Measurements from ENCODE around the gene ATPAF1.

The ATPAF1 gene

GRCh38 chr1:46646844-46647243 is 21.3 kb downstream of the ATPAF1 start:
- DNase-seq = no peak

- no peak for DNase-seq
These were observed 21.8 kb downstream of the ATPAF1 start for GRCh38 chr1:46646331-46646730.

- DNase-seq = no peak
These were observed 22.3 kb downstream of the ATPAF1 start for GRCh38 chr1:46645815-46646214.

- peak; percentile 52 for DNase-seq
These were observed 24.8 kb downstream of the ATPAF1 start for GRCh38 chr1:46643368-46643775.

GRCh38 chr1:46642115-46642680 is 26.0 kb downstream of the ATPAF1 start:
- DNase-seq = no peak

- no peak for DNase-seq
These were observed 28.6 kb downstream of the ATPAF1 start for GRCh38 chr1:46639547-46639946.

GRCh38 chr1:46638921-46639320 is 29.2 kb downstream of the ATPAF1 start:
- DNase-seq = no peak

- DNase-seq = no peak
These were observed 30.6 kb downstream of the ATPAF1 start for GRCh38 chr1:46637444-46638083.

GRCh38 chr1:46635205-46635604 is 33.0 kb downstream of the ATPAF1 start:
- no peak for DNase-seq

- no peak for DNase-seq
These were observed 37.4 kb downstream of the ATPAF1 start for GRCh38 chr1:46630719-46631118.

- no peak for DNase-seq
These were observed 44.2 kb downstream of the ATPAF1 start for GRCh38 chr1:46623743-46624644.

- no peak for DNase-seq
These were observed 45.8 kb downstream of the ATPAF1 start for GRCh38 chr1:46622344-46622743.

GRCh38 chr1:46621930-46622329 is 46.2 kb downstream of the ATPAF1 start:
- no peak for DNase-seq

GRCh38 chr1:46619656-46620258 is 48.4 kb downstream of the ATPAF1 start:
- no peak for DNase-seq

GRCh38 chr1:46618754-46619415 is 49.3 kb downstream of the ATPAF1 start:
- no peak for DNase-seq

- no peak for DNase-seq
These were observed 50.3 kb downstream of the ATPAF1 start for GRCh38 chr1:46617833-46618232.

- no peak for DNase-seq
These were observed 50.9 kb downstream of the ATPAF1 start for GRCh38 chr1:46617108-46617800.

GRCh38 chr1:46616277-46617107 is 51.7 kb downstream of the ATPAF1 start, which contains the start of gene MOB3C:
Gene MOB3C (minus strand): TSS chr1:46616811. CDS start chr1:46613321, 3,490 bp downstream.
- no peak for DNase-seq

GRCh38 chr1:46615735-46616134 is 52.4 kb downstream of the ATPAF1 start:
- DNase-seq = no peak

- DNase-seq = no peak
These were observed 53.1 kb downstream of the ATPAF1 start for GRCh38 chr1:46615088-46615487.

GRCh38 chr1:46614604-46614984 is 53.6 kb downstream of the ATPAF1 start:
- no peak for DNase-seq

Data from DMS 273 treated with DMSO at 0.1 percent for 48 hours (cell line).